B cell (primary cell): Measurements from ENCODE around the gene CEP350. TPM values are rescaled to one million over a fixed set of nuclear protein-coding genes. Genes with fewer than 3 reads are reported as not detected.

Experiments
- ATAC-seq: fragments of 200-7000 bp; cut with Tn5 transposase; one replicate; pipeline ENCODE4 v1.10.0; 2021; ENCODE audit warnings: low read depth, mild to moderate bottlenecking, moderate number of reproducible peaks, moderate library complexity
- CTCF ChIA-PET: fragments of 350-600 bp; sonication (Branson Sonifier 250); formaldehyde crosslinking; loops from one replicate; lab custom pipeline; 2021; ENCODE audit warnings: antibody characterized with exemption, inconsistent platforms; lab: Charles Lee
- POLR2A ChIA-PET: fragments of 350-600 bp; sonication (Branson Sonifier 250); formaldehyde crosslinking; loops from one replicate; lab custom pipeline; 2021; ENCODE audit warnings: antibody characterized with exemption; lab: Charles Lee
- DNase-seq: peaks from one replicate; pipeline ENCODE4 v3.0.0; 2013
- H2AFZ ChIP-seq: 2 replicates; pipeline ENCODE4 v1.6.1; 2012; ENCODE audit warnings: mild to moderate bottlenecking, low read depth, low read length; ENCODE audit not compliant: insufficient read depth, poor library complexity, severe bottlenecking
- H3K27ac ChIP-seq, 2 donors: 1 replicate in 1 of 2; 2 replicates in 1 of 2; pipeline ENCODE4 v1.5.1; 2012 to 2013; ENCODE audit warnings: low read length in 2 of 2, mild to moderate bottlenecking in 2 of 2, moderate library complexity in 1 of 2
- H3K27me3 ChIP-seq, 4 experiments: fragments of 200-600 bp in 1 of 4; sonication (generic) in 1 of 4; replicated peaks in 1 of 4; 1 replicate in 2 of 4; 2 replicates in 2 of 4; pipeline versions ENCODE4 v1.6.1 to v1.7.0; 2013 to 2016; ENCODE audit warnings: low read length in 3 of 4, mild to moderate bottlenecking in 2 of 4, mixed read lengths in 1 of 4, moderate library complexity in 1 of 4; ENCODE audit not compliant: insufficient read depth in 4 of 4, control insufficient read depth in 3 of 4; ENCODE audit errors: control extremely low read depth in 1 of 4
- H3K36me3 ChIP-seq, 2 experiments: replicated peaks in 1 of 2; 1 replicate in 1 of 2; 2 replicates in 1 of 2; pipeline versions ENCODE4 v1.6.1 to v1.7.1; 2013; ENCODE audit warnings: low read length in 1 of 2; ENCODE audit not compliant: insufficient read depth in 2 of 2, control insufficient read depth in 1 of 2; ENCODE audit errors: control extremely low read depth in 1 of 2, extremely low read depth in 1 of 2
- H3K4me1 ChIP-seq, 2 donors: fragments of 200-600 bp in 1 of 2; sonication (generic) in 1 of 2; 1 replicate in 1 of 2; 2 replicates in 1 of 2; pipeline versions ENCODE4 v1.5.1 to v1.6.1; 2013 to 2017; ENCODE audit warnings: low read length in 2 of 2; ENCODE audit not compliant: control insufficient read depth in 2 of 2, insufficient read depth in 2 of 2
- H3K4me2 ChIP-seq: replicated peaks from 2 replicates; pipeline ENCODE3; 2012; ENCODE audit warnings: mild to moderate bottlenecking, low read depth, low read length; ENCODE audit not compliant: poor library complexity, severe bottlenecking
- H3K4me3 ChIP-seq, 5 experiments: fragments of 200-600 bp in 1 of 5; sonication (generic) in 1 of 5; 1 replicate in 3 of 5; 2 replicates in 2 of 5; pipeline versions ENCODE4 v1.5.1 to v1.7.0; 2011 to 2016; ENCODE audit warnings: low read length in 4 of 5, mild to moderate bottlenecking in 4 of 5, low read depth in 2 of 5, control low read depth in 1 of 5, moderate library complexity in 1 of 5; ENCODE audit not compliant: insufficient read depth in 1 of 5; ENCODE audit errors: control extremely low read depth in 1 of 5, extremely low read depth in 1 of 5
- H3K79me2 ChIP-seq: fragments of 200-600 bp; sonication (generic); one replicate; pipeline ENCODE4 v1.6.0; 2016; ENCODE audit warnings: low read length; ENCODE audit not compliant: control insufficient read depth, insufficient read depth
- H3K9ac ChIP-seq: fragments of 200-600 bp; sonication (generic); 2 replicates; pipeline ENCODE4 v1.6.1; 2017; ENCODE audit warnings: mild to moderate bottlenecking, low read length, moderate library complexity
- H3K9me3 ChIP-seq, 3 donors: one replicate each; pipeline versions ENCODE4 v1.6.1 to v1.7.1; 2013; ENCODE audit warnings: low read length in 2 of 3; ENCODE audit not compliant: control insufficient read depth in 2 of 3, insufficient read depth in 1 of 3; ENCODE audit errors: control extremely low read depth in 1 of 3
- H4K20me1 ChIP-seq: 2 replicates; pipeline ENCODE4 v1.6.0; 2012; ENCODE audit warnings: mild to moderate bottlenecking, low read length; ENCODE audit not compliant: insufficient read depth, control insufficient read depth, poor library complexity, severe bottlenecking
- H3K27ac Mint-ChIP-seq: one replicate; pipeline ENCODE4 v1.8.0; 2021; ENCODE audit warnings: mixed read lengths
- H3K27me3 Mint-ChIP-seq: one replicate; pipeline ENCODE4 v1.8.0; 2021; ENCODE audit warnings: mixed read lengths
- H3K4me1 Mint-ChIP-seq: one replicate; pipeline ENCODE4 v1.8.0; 2021; ENCODE audit warnings: mixed read lengths
- H3K4me3 Mint-ChIP-seq: one replicate; pipeline ENCODE4 v1.8.0; 2021; ENCODE audit warnings: mixed read lengths
- H3K9me3 Mint-ChIP-seq: one replicate; pipeline ENCODE4 v1.8.0; 2022; ENCODE audit warnings: mixed read lengths; ENCODE audit not compliant: insufficient read depth
- CTCF ChIP-seq: fragments of 200-600 bp; IDR thresholded peaks from one replicate; pipeline ENCODE4 v1.8.0; 2022; ENCODE audit warnings: antibody characterized with exemption, mild to moderate bottlenecking
- EZH2 ChIP-seq: IDR thresholded peaks from 2 replicates; pipeline ENCODE4 v1.6.1; 2012; ENCODE audit warnings: borderline replicate concordance, low read depth, mild to moderate bottlenecking, moderate library complexity, low read length; ENCODE audit not compliant: insufficient read depth, poor library complexity, severe bottlenecking
- WGBS: methylation state at CpG from one replicate; pipeline ENCODE4 v1.1.5; 2013; ENCODE audit warnings: missing lambda C conversion rate; ENCODE audit not compliant: insufficient coverage; 5-methylcytosine and 5-hydroxymethylcytosine counted together
- intact Hi-C: fragments of 100-400 bp; cut with micrococcal nuclease; formaldehyde crosslinking; loops from one replicate; pipeline ENCODE4 v1.10.0; 2022
- polyA plus RNA-seq: library from polyadenylated mRNA; depleted of rRNA; stranded (reverse); fragments of >200 nt; gene quantifications from 2 replicates; pipeline ENCODE4 v1.2.3, GENCODE V29; 2012
- total RNA-seq, 2 donors: library from RNA; stranded (reverse); fragments of 120-200 nt in 1 of 2; gene quantifications; 1 replicate in 1 of 2; 2 replicates in 1 of 2; pipeline versions ENCODE4 v1.2.3 to v1.2.4, GENCODE V29; 2013 to 2022

The CEP350 gene
- total and polyA plus RNA-seq, 2 donors (not counting 1 experiment from before 2014, with no cell fraction given), result 7.4 to 92.3 TPM

GRCh38 chr1:179937668-179938254 is 16.8 kb upstream of the CEP350 start:
- Mint-ChIP-seq H3K27ac (no peak overlapping the region), H3K4me1 (no peaks in the 10 kb centered on the region), H3K27me3 (peaks cover 4% of the 10 kb centered on the region), H3K9me3 (no peaks in the 10 kb centered on the region), H3K4me3 (no peak overlapping the region)
- DNase-seq (no peak), ATAC-seq (no peak)
- CTCF ChIA-PET, result no interaction called here
- Histone ChIP-seq H3K27ac (no peak overlapping the region), H2AFZ (no peak overlapping the region), H3K27me3 (no peaks in the 10 kb centered on the region), H3K79me2 (no peaks in the 10 kb centered on the region), H3K36me3 (no peaks in the 10 kb centered on the region), H3K4me3 (no peak overlapping the region), H3K4me1 (no peaks in the 10 kb centered on the region), H4K20me1 (no peaks in the 10 kb centered on the region), H3K4me2 (no peak overlapping the region), H3K9ac (no peak overlapping the region), H3K9me3 (no peaks in the 10 kb centered on the region)
- TF ChIP-seq CTCF (no peak), EZH2 (no peak)
- POLR2A ChIA-PET, result no interaction called here
- intact Hi-C loops, result no loop called here

- no peak overlapping the region for H3K27ac ChIP-seq
- Mint-ChIP-seq H3K4me3 (no peak overlapping the region), H3K9me3 (no peaks in the 10 kb centered on the region), H3K4me1 (no peaks in the 10 kb centered on the region), H3K27me3 (peaks cover 4% of the 10 kb centered on the region), H3K27ac (no peak overlapping the region)
- no peaks in the 10 kb centered on the region for H4K20me1 ChIP-seq
- no CpG with 5 or more reads among the region's 2 CpGs for WGBS
- H3K4me2 ChIP-seq, result no peak overlapping the region
- no peaks in the 10 kb centered on the region for H3K4me1 ChIP-seq
- H3K4me3 ChIP-seq, result no peak overlapping the region
- no peak for ATAC-seq
- no peak for DNase-seq
- CTCF ChIA-PET, result no interaction called here
- H2AFZ ChIP-seq, result no peak overlapping the region
- H3K27me3 ChIP-seq, result no peaks in the 10 kb centered on the region
- POLR2A ChIA-PET, result no interaction called here
- TF ChIP-seq CTCF (no peak), EZH2 (no peak)
- intact Hi-C loops, result no loop called here
- H3K79me2 ChIP-seq, result no peaks in the 10 kb centered on the region
- H3K9ac ChIP-seq, result no peak overlapping the region
- no peaks in the 10 kb centered on the region for H3K9me3 ChIP-seq
- H3K36me3 ChIP-seq, result no peaks in the 10 kb centered on the region
These were observed 15.9 kb upstream of the CEP350 start for GRCh38 chr1:179938752-179939151.
